HEK293 (cell line): ENCODE measurements around the gene WWTR1.
A peak's percentile ranks its signal among the peaks of the same experiment; 100 is the strongest.

Experiments
- CTCF ChIA-PET: fragments of 350-600 bp; formaldehyde crosslinking; extraction: SDS; loops from one replicate; lab custom pipeline; 2021; ENCODE audit warnings: antibody characterized with exemption; lab: Yijun Ruan, JAX
- POLR2A ChIA-PET: fragments of 300-600 bp; formaldehyde crosslinking; extraction: SDS; loops from one replicate; lab custom pipeline; 2020; ENCODE audit warnings: antibody characterized with exemption, inconsistent platforms; lab: Yijun Ruan, JAX
- H3K27ac ChIP-seq: fragments of 200-500 bp; sonication (Bioruptor generic); 2 replicates; pipeline ENCODE4 v1.5.1; 2014; ENCODE audit warnings: low read depth, low read length, control low read depth, inconsistent platforms; ENCODE audit errors: extremely low read depth
- H3K36me3 ChIP-seq, 2 experiments: fragments of 200-500 bp in 1 of 2; sonication (Bioruptor generic) in 1 of 2; 1 replicate in 1 of 2; 2 replicates in 1 of 2; pipeline ENCODE4 v1.5.1; 2014 to 2017; ENCODE audit warnings: inconsistent platforms in 2 of 2, low read length in 2 of 2; ENCODE audit not compliant: control insufficient read depth in 2 of 2, insufficient read depth in 1 of 2
- H3K4me1 ChIP-seq: fragments of 200-500 bp; sonication (Bioruptor generic); 2 replicates; pipeline ENCODE4 v1.5.1; 2014; ENCODE audit warnings: mild to moderate bottlenecking, low read length, inconsistent platforms; ENCODE audit not compliant: control insufficient read depth, insufficient read depth
- H3K4me3 ChIP-seq: 2 replicates; pipeline ENCODE4 v1.5.1; 2011; ENCODE audit warnings: low read depth, mild to moderate bottlenecking, control low read depth, low read length, moderate library complexity
- H3K9me3 ChIP-seq: fragments of 200-500 bp; sonication (Bioruptor generic); 2 replicates; pipeline ENCODE4 v1.5.1; 2014; ENCODE audit warnings: low read depth, low read length, inconsistent platforms; ENCODE audit not compliant: control insufficient read depth, insufficient read depth
- EGR2 ChIP-seq: fragments of 450-650 bp; formaldehyde crosslinking; IDR thresholded peaks from 2 replicates; pipeline ENCODE4 v1.5.1; 2016; ENCODE audit warnings: low read depth, missing biosample characterization, missing genetic modification characterization
- ZBTB20 ChIP-seq: fragments of 450-650 bp; formaldehyde crosslinking; IDR thresholded peaks from 2 replicates; pipeline ENCODE4 v1.5.1; 2016; ENCODE audit warnings: missing biosample characterization, missing genetic modification characterization
- ZBTB8A ChIP-seq: fragments of 450-650 bp; formaldehyde crosslinking; IDR thresholded peaks from 2 replicates; pipeline ENCODE4 v1.5.1; 2016; ENCODE audit warnings: missing biosample characterization, missing genetic modification characterization
- ZNF132 ChIP-seq: fragments of 450-650 bp; formaldehyde crosslinking; IDR thresholded peaks from 2 replicates; pipeline ENCODE4 v1.5.1; 2017; ENCODE audit warnings: missing biosample characterization, missing genetic modification characterization, borderline replicate concordance
- ZNF16 ChIP-seq: fragments of 450-650 bp; formaldehyde crosslinking; IDR thresholded peaks from 2 replicates; pipeline ENCODE4 v1.5.1; 2016; ENCODE audit warnings: low read depth, missing biosample characterization, missing genetic modification characterization
- ZNF24 ChIP-seq: fragments of 450-650 bp; formaldehyde crosslinking; IDR thresholded peaks from 2 replicates; pipeline ENCODE4 v1.5.1; 2016; ENCODE audit warnings: missing biosample characterization, missing genetic modification characterization
- ZNF292 ChIP-seq: fragments of 450-650 bp; formaldehyde crosslinking; IDR thresholded peaks from 2 replicates; pipeline ENCODE4 v1.5.1; 2016; ENCODE audit warnings: low read depth, missing biosample characterization, missing genetic modification characterization, borderline replicate concordance
- ZNF335 ChIP-seq: fragments of 450-650 bp; formaldehyde crosslinking; conservative IDR thresholded peaks from 2 replicates; pipeline ENCODE4 v1.5.1; 2016; ENCODE audit warnings: missing biosample characterization, missing genetic modification characterization
- ZNF366 ChIP-seq: fragments of 450-650 bp; formaldehyde crosslinking; conservative IDR thresholded peaks from 2 replicates; pipeline ENCODE4 v1.5.1; 2016; ENCODE audit warnings: missing biosample characterization, missing genetic modification characterization
- ZNF501 ChIP-seq: fragments of 450-650 bp; formaldehyde crosslinking; IDR thresholded peaks from 2 replicates; pipeline ENCODE4 v1.5.1; 2016; ENCODE audit warnings: missing biosample characterization, missing genetic modification characterization
- ZNF585B ChIP-seq: fragments of 450-650 bp; formaldehyde crosslinking; IDR thresholded peaks from 2 replicates; pipeline ENCODE4 v1.5.1; 2016; ENCODE audit warnings: missing biosample characterization, missing genetic modification characterization
- ZNF624 ChIP-seq: fragments of 450-650 bp; formaldehyde crosslinking; IDR thresholded peaks from 2 replicates; pipeline ENCODE4 v1.5.1; 2017; ENCODE audit warnings: missing biosample characterization, missing genetic modification characterization
- ZNF660 ChIP-seq: fragments of 450-650 bp; IDR thresholded peaks from 2 replicates; pipeline ENCODE4 v1.5.1; 2018; ENCODE audit warnings: missing biosample characterization, mild to moderate bottlenecking, missing genetic modification characterization
- ZNF664 ChIP-seq: fragments of 450-650 bp; formaldehyde crosslinking; IDR thresholded peaks from 2 replicates; pipeline ENCODE4 v1.5.1; 2016; ENCODE audit warnings: missing biosample characterization, missing genetic modification characterization
- ZNF777 ChIP-seq: fragments of 450-650 bp; formaldehyde crosslinking; IDR thresholded peaks from 2 replicates; pipeline ENCODE4 v1.5.1; 2017; ENCODE audit warnings: missing biosample characterization, missing genetic modification characterization, borderline replicate concordance
- TF ChIP-seq, protein P1 (sequence below): fragments of 450-650 bp; formaldehyde crosslinking; IDR thresholded peaks from 2 replicates; pipeline ENCODE4 v1.5.1; 2017; ENCODE audit warnings: missing biosample characterization, missing genetic modification characterization
- TF ChIP-seq, protein P2 (sequence below): fragments of 450-650 bp; formaldehyde crosslinking; IDR thresholded peaks from 2 replicates; pipeline ENCODE4 v1.5.1; 2016; ENCODE audit warnings: missing biosample characterization, missing genetic modification characterization
- TF ChIP-seq, protein P3 (sequence below): fragments of 450-650 bp; formaldehyde crosslinking; IDR thresholded peaks from 2 replicates; pipeline ENCODE4 v1.5.1; 2016; ENCODE audit warnings: missing biosample characterization, missing genetic modification characterization, borderline replicate concordance
- TF ChIP-seq, protein P4 (sequence below): fragments of 450-650 bp; formaldehyde crosslinking; optimal IDR thresholded peaks from 2 replicates; pipeline ENCODE3; 2016; ENCODE audit warnings: missing biosample characterization, mild to moderate bottlenecking, missing genetic modification characterization
- TF ChIP-seq, protein P5 (sequence below): fragments of 450-650 bp; formaldehyde crosslinking; IDR thresholded peaks from 2 replicates; pipeline ENCODE4 v1.5.1; 2016; ENCODE audit warnings: missing biosample characterization, missing genetic modification characterization
- TF ChIP-seq, protein P6 (sequence below): fragments of 450-650 bp; formaldehyde crosslinking; IDR thresholded peaks from 2 replicates; pipeline ENCODE4 v1.5.1; 2017; ENCODE audit warnings: missing biosample characterization, missing genetic modification characterization

WWTR1 gene

DNA sequence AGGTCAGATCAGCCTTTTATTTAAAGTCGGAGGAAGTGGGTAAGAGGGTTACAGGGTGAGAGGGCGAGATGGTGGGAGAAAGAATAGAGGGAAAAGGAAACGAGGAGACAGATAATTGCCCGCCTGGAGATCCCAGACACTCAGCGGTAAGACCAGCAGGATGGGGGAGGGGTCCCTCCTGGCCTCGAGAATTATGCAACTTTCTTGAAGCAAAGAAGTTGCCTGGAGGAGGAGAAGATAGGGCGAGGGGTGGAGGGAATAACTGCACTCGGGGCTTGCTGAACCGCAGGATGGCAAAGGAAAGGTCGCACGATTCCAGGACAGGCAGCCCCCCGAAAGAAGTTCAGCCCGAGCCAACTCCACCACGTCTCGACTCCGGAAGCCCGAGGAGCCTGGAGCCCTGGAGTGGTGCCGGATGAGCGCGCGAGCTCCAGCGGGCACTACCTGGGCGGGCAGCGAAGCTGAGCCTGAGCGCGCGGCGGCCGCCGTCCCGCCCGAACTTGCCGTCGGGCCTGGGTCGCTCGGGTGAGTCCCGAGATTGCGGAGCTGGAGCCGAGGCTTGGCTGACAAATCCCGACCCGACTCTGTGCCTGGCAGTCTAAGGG is 402 bp downstream of the WWTR1 start:
- CTCF ChIA-PET, result interaction anchor here (0.7 to 3.7 kb wide), 4 partner anchors 23 to 87 kb away, joined by 3 to 16 read pairs (median 4); no protein-coding TSS in a partner anchor
- H3K9me3 ChIP-seq, result no peaks in the 10 kb centered on the region
- peaks cover 3% of the 10 kb centered on the region; the same call in 1 of the 2 replicates for H3K4me1 ChIP-seq
- H3K27ac ChIP-seq, result peak overlapping the region; percentile 91
- POLR2A ChIA-PET, result interaction anchor here (0.8 to 1.6 kb wide), 20 partner anchors 10 to 151 kb away, joined by 3 to 7 read pairs (median 4); no protein-coding TSS in a partner anchor
- peak overlapping the region; percentile 60 for H3K4me3 ChIP-seq
- H3K36me3 ChIP-seq, result peaks cover 0 to 25% of the 10 kb centered on the region in 2 experiments; a peak in 1 of 3 replicates
- no peak for TF ChIP-seq ZNF624 (tag by site-specific recombination)
- TF ChIP-seq ZNF660, result no peak
- TF ChIP-seq, protein P1, sequence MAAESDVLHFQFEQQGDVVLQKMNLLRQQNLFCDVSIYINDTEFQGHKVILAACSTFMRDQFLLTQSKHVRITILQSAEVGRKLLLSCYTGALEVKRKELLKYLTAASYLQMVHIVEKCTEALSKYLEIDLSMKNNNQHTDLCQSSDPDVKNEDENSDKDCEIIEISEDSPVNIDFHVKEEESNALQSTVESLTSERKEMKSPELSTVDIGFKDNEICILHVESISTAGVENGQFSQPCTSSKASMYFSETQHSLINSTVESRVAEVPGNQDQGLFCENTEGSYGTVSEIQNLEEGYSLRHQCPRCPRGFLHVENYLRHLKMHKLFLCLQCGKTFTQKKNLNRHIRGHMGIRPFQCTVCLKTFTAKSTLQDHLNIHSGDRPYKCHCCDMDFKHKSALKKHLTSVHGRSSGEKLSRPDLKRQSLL (tag by site-specific recombination), result peak; percentile 89
- peak; percentile 80; the same call in 1 of the 2 replicates for TF ChIP-seq ZBTB8A (tag by site-specific recombination)
- TF ChIP-seq ZNF585B, result no peak
- TF ChIP-seq, protein P2, sequence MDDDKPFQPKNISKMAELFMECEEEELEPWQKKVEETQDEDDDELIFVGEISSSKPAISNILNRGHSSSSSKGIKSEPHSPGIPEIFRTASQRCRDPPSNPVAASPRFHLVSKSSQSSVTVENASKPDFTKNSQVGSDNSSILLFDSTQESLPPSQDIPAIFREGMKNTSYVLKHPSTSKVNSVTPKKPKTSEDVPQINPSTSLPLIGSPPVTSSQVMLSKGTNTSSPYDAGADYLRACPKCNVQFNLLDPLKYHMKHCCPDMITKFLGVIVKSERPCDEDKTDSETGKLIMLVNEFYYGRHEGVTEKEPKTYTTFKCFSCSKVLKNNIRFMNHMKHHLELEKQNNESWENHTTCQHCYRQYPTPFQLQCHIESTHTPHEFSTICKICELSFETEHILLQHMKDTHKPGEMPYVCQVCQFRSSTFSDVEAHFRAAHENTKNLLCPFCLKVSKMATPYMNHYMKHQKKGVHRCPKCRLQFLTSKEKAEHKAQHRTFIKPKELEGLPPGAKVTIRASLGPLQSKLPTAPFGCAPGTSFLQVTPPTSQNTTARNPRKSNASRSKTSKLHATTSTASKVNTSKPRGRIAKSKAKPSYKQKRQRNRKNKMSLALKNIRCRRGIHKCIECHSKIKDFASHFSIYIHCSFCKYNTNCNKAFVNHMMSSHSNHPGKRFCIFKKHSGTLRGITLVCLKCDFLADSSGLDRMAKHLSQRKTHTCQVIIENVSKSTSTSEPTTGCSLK (tag by site-specific recombination), result no peak
- TF ChIP-seq ZBTB20 (tag by site-specific recombination), result no peak
- no peak for TF ChIP-seq ZNF132 (tag by site-specific recombination)
- peak; percentile 76 for TF ChIP-seq ZNF335 (tag by site-specific recombination)
- TF ChIP-seq, protein P3, sequence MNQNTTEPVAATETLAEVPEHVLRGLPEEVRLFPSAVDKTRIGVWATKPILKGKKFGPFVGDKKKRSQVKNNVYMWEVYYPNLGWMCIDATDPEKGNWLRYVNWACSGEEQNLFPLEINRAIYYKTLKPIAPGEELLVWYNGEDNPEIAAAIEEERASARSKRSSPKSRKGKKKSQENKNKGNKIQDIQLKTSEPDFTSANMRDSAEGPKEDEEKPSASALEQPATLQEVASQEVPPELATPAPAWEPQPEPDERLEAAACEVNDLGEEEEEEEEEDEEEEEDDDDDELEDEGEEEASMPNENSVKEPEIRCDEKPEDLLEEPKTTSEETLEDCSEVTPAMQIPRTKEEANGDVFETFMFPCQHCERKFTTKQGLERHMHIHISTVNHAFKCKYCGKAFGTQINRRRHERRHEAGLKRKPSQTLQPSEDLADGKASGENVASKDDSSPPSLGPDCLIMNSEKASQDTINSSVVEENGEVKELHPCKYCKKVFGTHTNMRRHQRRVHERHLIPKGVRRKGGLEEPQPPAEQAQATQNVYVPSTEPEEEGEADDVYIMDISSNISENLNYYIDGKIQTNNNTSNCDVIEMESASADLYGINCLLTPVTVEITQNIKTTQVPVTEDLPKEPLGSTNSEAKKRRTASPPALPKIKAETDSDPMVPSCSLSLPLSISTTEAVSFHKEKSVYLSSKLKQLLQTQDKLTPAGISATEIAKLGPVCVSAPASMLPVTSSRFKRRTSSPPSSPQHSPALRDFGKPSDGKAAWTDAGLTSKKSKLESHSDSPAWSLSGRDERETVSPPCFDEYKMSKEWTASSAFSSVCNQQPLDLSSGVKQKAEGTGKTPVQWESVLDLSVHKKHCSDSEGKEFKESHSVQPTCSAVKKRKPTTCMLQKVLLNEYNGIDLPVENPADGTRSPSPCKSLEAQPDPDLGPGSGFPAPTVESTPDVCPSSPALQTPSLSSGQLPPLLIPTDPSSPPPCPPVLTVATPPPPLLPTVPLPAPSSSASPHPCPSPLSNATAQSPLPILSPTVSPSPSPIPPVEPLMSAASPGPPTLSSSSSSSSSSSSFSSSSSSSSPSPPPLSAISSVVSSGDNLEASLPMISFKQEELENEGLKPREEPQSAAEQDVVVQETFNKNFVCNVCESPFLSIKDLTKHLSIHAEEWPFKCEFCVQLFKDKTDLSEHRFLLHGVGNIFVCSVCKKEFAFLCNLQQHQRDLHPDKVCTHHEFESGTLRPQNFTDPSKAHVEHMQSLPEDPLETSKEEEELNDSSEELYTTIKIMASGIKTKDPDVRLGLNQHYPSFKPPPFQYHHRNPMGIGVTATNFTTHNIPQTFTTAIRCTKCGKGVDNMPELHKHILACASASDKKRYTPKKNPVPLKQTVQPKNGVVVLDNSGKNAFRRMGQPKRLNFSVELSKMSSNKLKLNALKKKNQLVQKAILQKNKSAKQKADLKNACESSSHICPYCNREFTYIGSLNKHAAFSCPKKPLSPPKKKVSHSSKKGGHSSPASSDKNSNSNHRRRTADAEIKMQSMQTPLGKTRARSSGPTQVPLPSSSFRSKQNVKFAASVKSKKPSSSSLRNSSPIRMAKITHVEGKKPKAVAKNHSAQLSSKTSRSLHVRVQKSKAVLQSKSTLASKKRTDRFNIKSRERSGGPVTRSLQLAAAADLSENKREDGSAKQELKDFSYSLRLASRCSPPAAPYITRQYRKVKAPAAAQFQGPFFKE (tag by site-specific recombination), result no peak
- TF ChIP-seq EGR2 (tag by site-specific recombination), result peak; percentile 16; the same call in 1 of the 2 replicates
- TF ChIP-seq ZNF24 (tag by site-specific recombination), result no peak
- TF ChIP-seq, protein P4, sequence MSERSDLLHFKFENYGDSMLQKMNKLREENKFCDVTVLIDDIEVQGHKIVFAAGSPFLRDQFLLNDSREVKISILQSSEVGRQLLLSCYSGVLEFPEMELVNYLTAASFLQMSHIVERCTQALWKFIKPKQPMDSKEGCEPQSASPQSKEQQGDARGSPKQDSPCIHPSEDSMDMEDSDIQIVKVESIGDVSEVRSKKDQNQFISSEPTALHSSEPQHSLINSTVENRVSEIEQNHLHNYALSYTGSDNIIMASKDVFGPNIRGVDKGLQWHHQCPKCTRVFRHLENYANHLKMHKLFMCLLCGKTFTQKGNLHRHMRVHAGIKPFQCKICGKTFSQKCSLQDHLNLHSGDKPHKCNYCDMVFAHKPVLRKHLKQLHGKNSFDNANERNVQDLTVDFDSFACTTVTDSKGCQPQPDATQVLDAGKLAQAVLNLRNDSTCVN (tag by site-specific recombination), result peak; percentile 77
- peak; percentile 55; the same call in 1 of the 2 replicates for TF ChIP-seq ZNF777 (tag by site-specific recombination)
- no peak for TF ChIP-seq ZNF664
- TF ChIP-seq, protein P5, sequence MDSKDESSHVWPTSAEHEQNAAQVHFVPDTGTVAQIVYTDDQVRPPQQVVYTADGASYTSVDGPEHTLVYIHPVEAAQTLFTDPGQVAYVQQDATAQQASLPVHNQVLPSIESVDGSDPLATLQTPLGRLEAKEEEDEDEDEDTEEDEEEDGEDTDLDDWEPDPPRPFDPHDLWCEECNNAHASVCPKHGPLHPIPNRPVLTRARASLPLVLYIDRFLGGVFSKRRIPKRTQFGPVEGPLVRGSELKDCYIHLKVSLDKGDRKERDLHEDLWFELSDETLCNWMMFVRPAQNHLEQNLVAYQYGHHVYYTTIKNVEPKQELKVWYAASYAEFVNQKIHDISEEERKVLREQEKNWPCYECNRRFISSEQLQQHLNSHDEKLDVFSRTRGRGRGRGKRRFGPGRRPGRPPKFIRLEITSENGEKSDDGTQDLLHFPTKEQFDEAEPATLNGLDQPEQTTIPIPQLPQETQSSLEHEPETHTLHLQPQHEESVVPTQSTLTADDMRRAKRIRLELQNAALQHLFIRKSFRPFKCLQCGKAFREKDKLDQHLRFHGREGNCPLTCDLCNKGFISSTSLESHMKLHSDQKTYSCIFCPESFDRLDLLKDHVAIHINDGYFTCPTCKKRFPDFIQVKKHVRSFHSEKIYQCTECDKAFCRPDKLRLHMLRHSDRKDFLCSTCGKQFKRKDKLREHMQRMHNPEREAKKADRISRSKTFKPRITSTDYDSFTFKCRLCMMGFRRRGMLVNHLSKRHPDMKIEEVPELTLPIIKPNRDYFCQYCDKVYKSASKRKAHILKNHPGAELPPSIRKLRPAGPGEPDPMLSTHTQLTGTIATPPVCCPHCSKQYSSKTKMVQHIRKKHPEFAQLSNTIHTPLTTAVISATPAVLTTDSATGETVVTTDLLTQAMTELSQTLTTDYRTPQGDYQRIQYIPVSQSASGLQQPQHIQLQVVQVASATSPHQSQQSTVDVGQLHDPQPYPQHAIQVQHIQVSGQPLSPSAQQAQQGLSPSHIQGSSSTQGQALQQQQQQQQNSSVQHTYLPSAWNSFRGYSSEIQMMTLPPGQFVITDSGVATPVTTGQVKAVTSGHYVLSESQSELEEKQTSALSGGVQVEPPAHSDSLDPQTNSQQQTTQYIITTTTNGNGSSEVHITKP (tag by site-specific recombination), result peak; percentile 34
- no peak for TF ChIP-seq ZNF16 (tag by site-specific recombination)
- TF ChIP-seq ZNF501 (tag by site-specific recombination), result no peak
- no peak for TF ChIP-seq ZNF292 (tag by site-specific recombination)
- TF ChIP-seq, protein P6, sequence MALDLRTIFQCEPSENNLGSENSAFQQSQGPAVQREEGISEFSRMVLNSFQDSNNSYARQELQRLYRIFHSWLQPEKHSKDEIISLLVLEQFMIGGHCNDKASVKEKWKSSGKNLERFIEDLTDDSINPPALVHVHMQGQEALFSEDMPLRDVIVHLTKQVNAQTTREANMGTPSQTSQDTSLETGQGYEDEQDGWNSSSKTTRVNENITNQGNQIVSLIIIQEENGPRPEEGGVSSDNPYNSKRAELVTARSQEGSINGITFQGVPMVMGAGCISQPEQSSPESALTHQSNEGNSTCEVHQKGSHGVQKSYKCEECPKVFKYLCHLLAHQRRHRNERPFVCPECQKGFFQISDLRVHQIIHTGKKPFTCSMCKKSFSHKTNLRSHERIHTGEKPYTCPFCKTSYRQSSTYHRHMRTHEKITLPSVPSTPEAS (tag by site-specific recombination), result no peak
- TF ChIP-seq ZNF366, result 0 out of 2 replicates have a peak, but pooled peaks have one; percentile 22
